H9 (cell line): Measurements from ENCODE around the gene UNC80. TPM values are rescaled to one million over a fixed set of nuclear protein-coding genes. Genes with fewer than 3 reads are reported as not detected.

ENCODE experiments used
- DNase-seq: peaks from one replicate; pipeline ENCODE4 v3.0.0-alpha.2; 2017
- H2AFZ ChIP-seq: one replicate; pipeline ENCODE4 v1.6.1; 2013; ENCODE audit warnings: mild to moderate bottlenecking, low read length, control low read depth, moderate library complexity
- H2AK5ac ChIP-seq: 2 replicates; pipeline ENCODE4 v1.6.1; 2013; ENCODE audit warnings: low read length, control low read depth, mixed read lengths; ENCODE audit not compliant: insufficient read length
- H2BK120ac ChIP-seq: one replicate; pipeline ENCODE4 v1.6.1; 2013; ENCODE audit warnings: low read depth, mild to moderate bottlenecking, low read length, control low read depth, inconsistent platforms; ENCODE audit not compliant: poor library complexity, severe bottlenecking
- H2BK12ac ChIP-seq: 2 replicates; pipeline ENCODE4 v1.6.1; 2013; ENCODE audit warnings: low read length, control low read depth, mixed read lengths, low read depth; ENCODE audit not compliant: insufficient read length
- H2BK15ac ChIP-seq: 2 replicates; pipeline ENCODE4 v1.6.1; 2013; ENCODE audit warnings: low read depth, low read length, control low read depth
- H2BK20ac ChIP-seq: one replicate; pipeline ENCODE4 v1.6.1; 2013; ENCODE audit warnings: low read depth, mild to moderate bottlenecking, low read length, control low read depth, inconsistent platforms; ENCODE audit not compliant: poor library complexity, severe bottlenecking
- H2BK5ac ChIP-seq: 2 replicates; pipeline ENCODE4 v1.6.1; 2013; ENCODE audit warnings: low read length, control low read depth, mixed read lengths; ENCODE audit not compliant: insufficient read length
- H3K14ac ChIP-seq: 2 replicates; pipeline ENCODE4 v1.6.1; 2013; ENCODE audit warnings: low read length, control low read depth; ENCODE audit not compliant: insufficient read depth
- H3K18ac ChIP-seq: 2 replicates; pipeline ENCODE4 v1.6.1; 2013; ENCODE audit warnings: low read depth, mild to moderate bottlenecking, mixed read lengths, low read length, control low read depth; ENCODE audit not compliant: insufficient read length
- H3K23ac ChIP-seq: 2 replicates; pipeline ENCODE4 v1.6.1; 2013; ENCODE audit warnings: low read length, control low read depth, mixed read lengths, low read depth; ENCODE audit not compliant: insufficient read length
- H3K23me2 ChIP-seq: 2 replicates; pipeline ENCODE4 v1.6.1; 2013; ENCODE audit warnings: low read depth, mild to moderate bottlenecking, mixed read lengths, low read length, control low read depth; ENCODE audit not compliant: insufficient read length, poor library complexity, severe bottlenecking
- H3K27ac ChIP-seq: 2 replicates; pipeline ENCODE4 v1.5.1; 2013; ENCODE audit warnings: low read length, control low read depth, mixed read lengths, low read depth; ENCODE audit not compliant: insufficient read length
- H3K27me3 ChIP-seq: 2 replicates; pipeline ENCODE4 v1.6.1; 2013; ENCODE audit warnings: low read length, control low read depth, inconsistent platforms; ENCODE audit not compliant: insufficient read depth
- H3K4ac ChIP-seq: 2 replicates; pipeline ENCODE4 v1.6.1; 2013; ENCODE audit warnings: low read depth, mild to moderate bottlenecking, control low read depth, inconsistent platforms, low read length, moderate library complexity
- H3K4me1 ChIP-seq: 2 replicates; pipeline ENCODE4 v1.6.1; 2013; ENCODE audit warnings: low read length, control low read depth, inconsistent platforms; ENCODE audit not compliant: insufficient read depth
- H3K4me2 ChIP-seq: 2 replicates; pipeline ENCODE4 v1.6.1; 2013; ENCODE audit warnings: low read length, control low read depth, mixed read lengths; ENCODE audit not compliant: insufficient read length, insufficient read depth
- H3K56ac ChIP-seq: 2 replicates; pipeline ENCODE4 v1.6.1; 2013; ENCODE audit warnings: low read depth, mild to moderate bottlenecking, mixed read lengths, low read length, control low read depth; ENCODE audit not compliant: insufficient read length
- H3K79me1 ChIP-seq: 2 replicates; pipeline ENCODE4 v1.6.1; 2013; ENCODE audit warnings: low read depth, mild to moderate bottlenecking, moderate library complexity, low read length, control low read depth, inconsistent platforms; ENCODE audit not compliant: insufficient read depth, poor library complexity, severe bottlenecking
- H3K79me2 ChIP-seq: 2 replicates; pipeline ENCODE4 v1.6.1; 2013; ENCODE audit warnings: low read length, control low read depth, inconsistent platforms; ENCODE audit not compliant: insufficient read depth
- H3K9ac ChIP-seq: 2 replicates; pipeline ENCODE4 v1.6.1; 2013; ENCODE audit warnings: low read length, control low read depth, mixed read lengths; ENCODE audit not compliant: insufficient read length; ENCODE audit errors: extremely low read depth
- H3K9me3 ChIP-seq: one replicate; pipeline ENCODE4 v1.6.1; 2013; ENCODE audit warnings: low read depth, low read length, inconsistent platforms; ENCODE audit not compliant: control insufficient read depth
- H3T11ph ChIP-seq: one replicate; pipeline ENCODE4 v1.6.1; 2013; ENCODE audit warnings: mild to moderate bottlenecking, low read length, control low read depth, inconsistent platforms
- H4K20me1 ChIP-seq: one replicate; pipeline ENCODE4 v1.6.1; 2013; ENCODE audit not compliant: control insufficient read depth, insufficient read length, insufficient read depth
- H4K5ac ChIP-seq: 2 replicates; pipeline ENCODE4 v1.6.1; 2013; ENCODE audit warnings: low read depth, mild to moderate bottlenecking, mixed read lengths, low read length, control low read depth; ENCODE audit not compliant: insufficient read length
- H4K8ac ChIP-seq: replicated peaks from 2 replicates; pipeline ENCODE4 v1.6.1; 2013; ENCODE audit warnings: low read length, control low read depth, mixed read lengths, low read depth; ENCODE audit not compliant: insufficient read length
- H4K91ac ChIP-seq: 2 replicates; pipeline ENCODE4 v1.6.1; 2013; ENCODE audit warnings: low read depth, mild to moderate bottlenecking, moderate library complexity, mixed read lengths, low read length, control low read depth; ENCODE audit not compliant: insufficient read length
- H3K27ac Mint-ChIP-seq, 3 experiments: 2 replicates in 2 of 3; 3 replicates in 1 of 3; pipeline ENCODE4 v1.8.0; 2020 to 2021; ENCODE audit warnings: mixed read lengths in 3 of 3, mild to moderate bottlenecking in 1 of 3, moderate library complexity in 1 of 3
- H3K27me3 Mint-ChIP-seq: 2 replicates; pipeline ENCODE4 v1.8.0; 2021; ENCODE audit warnings: low read depth, mild to moderate bottlenecking, moderate library complexity, mixed read lengths
- H3K36me3 Mint-ChIP-seq, 3 experiments: 2 replicates in 2 of 3; 3 replicates in 1 of 3; pipeline ENCODE4 v1.8.0; 2020 to 2021; ENCODE audit warnings: low read depth in 3 of 3, mixed read lengths in 3 of 3; ENCODE audit not compliant: insufficient read depth in 1 of 3
- H3K4me1 Mint-ChIP-seq, 2 experiments: 2 replicates each; pipeline ENCODE4 v1.8.0; 2020; ENCODE audit warnings: mixed read lengths in 2 of 2
- H3K4me3 Mint-ChIP-seq, 2 experiments: 2 replicates in 1 of 2; 3 replicates in 1 of 2; pipeline ENCODE4 v1.8.0; 2020 to 2021; ENCODE audit warnings: mild to moderate bottlenecking in 2 of 2, mixed read lengths in 2 of 2, moderate library complexity in 1 of 2
- H3K9me3 Mint-ChIP-seq, 2 experiments: 2 replicates in 1 of 2; 3 replicates in 1 of 2; pipeline ENCODE4 v1.8.0; 2020; ENCODE audit warnings: mild to moderate bottlenecking in 2 of 2, mixed read lengths in 2 of 2, moderate library complexity in 1 of 2
- WGBS: extraction: QIAGEN DNeasy Blood & Tissue Kit; methylation state at CpG from one replicate; pipeline ENCODE4 v1.1.7; 2013; ENCODE audit warnings: missing lambda C conversion rate, low lambda C conversion rate, mixed read lengths; ENCODE audit not compliant: insufficient read length; ENCODE audit errors: extremely low coverage; 5-methylcytosine and 5-hydroxymethylcytosine counted together
- total RNA-seq: library from RNA; stranded (reverse); gene quantifications from 2 replicates; pipeline ENCODE4 v1.2.1, GENCODE V29; 2021
- TF ChIP-seq, protein P1 (sequence below): fragments of 200-600 bp; sonication (generic); conservative IDR thresholded peaks from 3 replicates; pipeline ENCODE4 v1.8.0; 2021; ENCODE audit warnings: antibody characterized with exemption, mild to moderate bottlenecking

Gene UNC80
- total RNA-seq, 1 experiment from 2014 or later, result 0.52 TPM

GRCh38 chr2:209911486-209911885 lies 139.9 kb downstream of the UNC80 start:
- Mint-ChIP-seq H3K27ac (no peak overlapping the region), H3K27me3 (no peaks in the 10 kb centered on the region; the same call in 1 of the 2 replicates), H3K9me3 (peaks cover 3 to 7% of the 10 kb centered on the region in 2 experiments; a peak in 3 of 5 replicates), H3K4me3 (no peak overlapping the region), H3K36me3 (peaks cover 0 to 3% (median 0%) of the 10 kb centered on the region in 3 experiments; a peak in 3 of 7 replicates), H3K4me1 (no peaks in the 10 kb centered on the region)
- no peak overlapping the region for H2BK120ac ChIP-seq
- TF ChIP-seq, protein P1, sequence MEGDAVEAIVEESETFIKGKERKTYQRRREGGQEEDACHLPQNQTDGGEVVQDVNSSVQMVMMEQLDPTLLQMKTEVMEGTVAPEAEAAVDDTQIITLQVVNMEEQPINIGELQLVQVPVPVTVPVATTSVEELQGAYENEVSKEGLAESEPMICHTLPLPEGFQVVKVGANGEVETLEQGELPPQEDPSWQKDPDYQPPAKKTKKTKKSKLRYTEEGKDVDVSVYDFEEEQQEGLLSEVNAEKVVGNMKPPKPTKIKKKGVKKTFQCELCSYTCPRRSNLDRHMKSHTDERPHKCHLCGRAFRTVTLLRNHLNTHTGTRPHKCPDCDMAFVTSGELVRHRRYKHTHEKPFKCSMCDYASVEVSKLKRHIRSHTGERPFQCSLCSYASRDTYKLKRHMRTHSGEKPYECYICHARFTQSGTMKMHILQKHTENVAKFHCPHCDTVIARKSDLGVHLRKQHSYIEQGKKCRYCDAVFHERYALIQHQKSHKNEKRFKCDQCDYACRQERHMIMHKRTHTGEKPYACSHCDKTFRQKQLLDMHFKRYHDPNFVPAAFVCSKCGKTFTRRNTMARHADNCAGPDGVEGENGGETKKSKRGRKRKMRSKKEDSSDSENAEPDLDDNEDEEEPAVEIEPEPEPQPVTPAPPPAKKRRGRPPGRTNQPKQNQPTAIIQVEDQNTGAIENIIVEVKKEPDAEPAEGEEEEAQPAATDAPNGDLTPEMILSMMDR, result no peak
- H2BK5ac ChIP-seq, result no peak overlapping the region
- H3K9me3 ChIP-seq, result no peaks in the 10 kb centered on the region
- no peak overlapping the region for H3T11ph ChIP-seq
- no peak overlapping the region for H2BK20ac ChIP-seq
- H3K27me3 ChIP-seq, result no peaks in the 10 kb centered on the region
- no peak overlapping the region for H3K27ac ChIP-seq
- H2AFZ ChIP-seq, result no peak overlapping the region
- no peak overlapping the region for H3K14ac ChIP-seq
- H3K18ac ChIP-seq, result no peak overlapping the region
- no peak overlapping the region for H2AK5ac ChIP-seq
- H3K23ac ChIP-seq, result no peak overlapping the region
- H3K79me2 ChIP-seq, result no peaks in the 10 kb centered on the region
- no peak for DNase-seq
- no peak overlapping the region for H3K4ac ChIP-seq
- no CpG with 5 or more reads among the region's 4 CpGs for WGBS
- H4K91ac ChIP-seq, result no peak overlapping the region
- H3K56ac ChIP-seq, result no peak overlapping the region
- H3K4me1 ChIP-seq, result no peaks in the 10 kb centered on the region
- H2BK12ac ChIP-seq, result no peak overlapping the region
- H4K20me1 ChIP-seq, result no peaks in the 10 kb centered on the region
- H3K79me1 ChIP-seq, result no peaks in the 10 kb centered on the region
- no peaks in the 10 kb centered on the region for H3K23me2 ChIP-seq
- H2BK15ac ChIP-seq, result no peak overlapping the region
- no peak overlapping the region for H4K8ac ChIP-seq
- H4K5ac ChIP-seq, result no peak overlapping the region
- no peak overlapping the region for H3K9ac ChIP-seq
- no peak overlapping the region for H3K4me2 ChIP-seq
